Stomach (tissue), 4 donors: ENCODE measurements around the gene VIPR2.

Source experiments
- POLR2A ChIP-seq, 4 donors: fragments of 450-650 bp; IDR thresholded peaks; one replicate each; pipeline ENCODE4 v1.6.1; 2016; ENCODE audit warnings: antibody characterized with exemption in 4 of 4, control low read depth in 2 of 4, mild to moderate bottlenecking in 1 of 4, moderate library complexity in 1 of 4
- POLR2AphosphoS5 ChIP-seq, 3 donors: sonication (generic); formaldehyde crosslinking; IDR thresholded peaks; one replicate each; pipeline ENCODE4 v1.6.1; 2016; ENCODE audit warnings: antibody characterized with exemption in 3 of 3

DNA sequence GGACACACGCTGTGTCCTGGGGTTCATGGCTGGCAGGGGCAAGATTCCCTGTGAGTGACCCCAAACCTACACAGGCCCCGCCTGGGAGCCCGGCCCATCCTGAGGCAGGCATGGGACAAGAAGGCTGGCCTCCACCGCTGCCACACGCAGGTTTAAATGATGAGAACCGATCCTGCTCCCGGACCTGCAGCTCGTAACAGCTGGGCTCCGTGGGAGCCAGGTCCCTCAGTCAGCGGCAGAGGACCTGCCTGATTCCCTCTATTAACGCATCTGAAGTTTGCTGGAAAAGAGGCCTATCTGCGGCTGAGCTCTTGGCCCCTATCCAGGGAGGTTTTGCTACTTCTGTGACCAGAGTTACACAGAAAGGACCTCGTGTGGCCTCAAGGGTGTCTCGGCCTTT, 112.3 kb downstream of the VIPR2 start:
- TF ChIP-seq POLR2A (IDR thresholded peaks at IDR 0.05) (no peak), POLR2AphosphoS5 (IDR thresholded peaks at IDR 0.05) (no peak)
